ENCODE data around the gene GLT1D1. TPM values are rescaled to one million over a fixed set of nuclear protein-coding genes. Genes with fewer than 3 reads are reported as not detected.

Gene GLT1D1
- total and polyA plus RNA-seq, 2 of the 8 experiments (the other 6 are each of a cell fraction or from before 2014, with no cell fraction given): 1.5 to 3.6 TPM

DNA sequence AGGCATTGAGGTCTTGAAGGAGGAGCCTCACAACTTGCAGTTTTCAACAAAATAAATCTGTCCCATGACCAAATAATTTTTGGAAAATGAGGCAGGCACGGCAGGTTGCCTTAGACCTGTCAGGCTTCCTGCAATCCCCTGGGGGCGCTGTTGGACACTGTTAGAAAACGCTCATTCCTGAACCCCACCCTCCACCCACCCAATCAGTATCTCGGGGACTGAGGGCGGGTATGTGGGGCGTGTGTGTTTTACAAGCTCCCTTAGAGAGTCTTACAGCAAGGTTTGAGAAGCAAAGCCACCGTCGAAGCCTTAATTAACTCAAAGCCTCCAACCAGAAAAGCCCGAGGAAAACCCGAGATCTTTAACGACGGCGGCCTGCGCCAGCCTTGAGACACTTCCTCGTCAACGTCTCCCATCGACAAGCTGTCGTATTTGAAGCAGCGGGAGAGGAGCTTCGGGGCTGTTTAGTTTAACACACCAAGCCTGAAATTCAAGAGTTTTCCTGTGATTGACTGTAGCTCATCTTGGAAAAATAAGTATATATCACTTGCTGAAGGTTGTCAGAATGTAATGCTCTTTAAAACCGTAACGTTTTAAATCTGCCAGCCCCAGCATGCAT lies 123.0 kb downstream of the GLT1D1 start:
- no peak overlapping the region for H2AFZ ChIP-seq (ENCODE audit: low read length)
- peak overlapping the region; percentile 31 to 59 for H3K4me2 ChIP-seq (ENCODE audit: insufficient read depth in 1 of 2, low read depth in 2 of 2, low read length in 2 of 2)
- WGBS, 2 experiments (ENCODE audit: extremely low coverage in 1 of 2, insufficient coverage in 1 of 2, insufficient read length in 1 of 2, insufficient replicate concordance in 2 of 2, low coverage in 1 of 2, low lambda C conversion rate in 2 of 2, missing lambda C conversion rate in 1 of 2): 30% methylated on average over 22 of the region's 22 CpGs; no CpG with 5 or more reads in 1 of the 2 experiments
- no peak overlapping the region for H2BK20ac ChIP-seq (ENCODE audit: low read length)
- H3K23ac ChIP-seq (ENCODE audit: insufficient read length): no peak overlapping the region
- no peaks in the 10 kb centered on the region for H4K20me1 ChIP-seq (replicated peaks in 1 of 2; ENCODE audit: control insufficient read depth in 1 of 2, insufficient read depth in 2 of 2, low read length in 2 of 2)
- H3K4me1 ChIP-seq (replicated peaks in 1 of 4; ENCODE audit: control insufficient read depth in 3 of 4, insufficient read depth in 4 of 4, low read length in 3 of 4): peaks cover 3 to 26% (median 11%) of the 10 kb centered on the region in 4 experiments; a peak in 6 of 7 replicates
- H2BK12ac ChIP-seq (ENCODE audit: low read depth, low read length): 0 out of 2 replicates have a peak overlapping the region, but pooled peaks have one; percentile 44
- no peak overlapping the region for H2BK5ac ChIP-seq (ENCODE audit: low read depth, low read length)
- no peaks in the 10 kb centered on the region for H3K36me3 ChIP-seq (ENCODE audit: control insufficient read depth in 2 of 4, insufficient read depth in 4 of 4, low read length in 3 of 4)
- no peak overlapping the region for H4K5ac ChIP-seq (ENCODE audit: insufficient read length, low read depth, low read length)
- no peak overlapping the region for H4K8ac ChIP-seq (ENCODE audit: extremely low read depth, insufficient read depth, low read length)
- H2BK120ac ChIP-seq (replicated peaks; ENCODE audit: low read depth, low read length): no peak overlapping the region
- peak overlapping the region; percentile 13; the same call in 1 of the 2 replicates for H3K18ac ChIP-seq (ENCODE audit: extremely low read depth, low read length)
- no peak overlapping the region for H3K27ac ChIP-seq (ENCODE audit: low read depth, low read length)
- no peak overlapping the region for H4K91ac ChIP-seq (replicated peaks; ENCODE audit: insufficient read length, low read length)
- H3K79me1 ChIP-seq (ENCODE audit: low read depth, low read length): no peaks in the 10 kb centered on the region; the same call in 1 of the 2 replicates
- H2AK5ac ChIP-seq (ENCODE audit: low read depth, low read length): no peak overlapping the region
- H3K9ac ChIP-seq (replicated peaks in 1 of 4; ENCODE audit: extremely low read depth in 1 of 4, low read depth in 3 of 4, low read length in 3 of 4): no peak overlapping the region
- peaks cover 0 to 6% (median 3%) of the 10 kb centered on the region in 4 experiments; a peak in 4 of 7 replicates for H3K27me3 ChIP-seq (replicated peaks in 1 of 4; ENCODE audit: control insufficient read depth in 3 of 4, extremely low read depth in 1 of 4, insufficient read depth in 3 of 4, low read length in 3 of 4)
- peak; percentile 53 to 82 for DNase-seq (ENCODE audit: low read depth in 1 of 2, low spot score in 2 of 2)
- no peak overlapping the region for H3K14ac ChIP-seq (ENCODE audit: insufficient read length)
- CTCF ChIA-PET (ENCODE audit: partially characterized antibody): interaction anchor here (0.6 to 3.7 kb wide), 45 partner anchors 8 to 1054 kb away, joined by 3 to 26 read pairs (median 4); no protein-coding TSS in a partner anchor
- no peak overlapping the region for H3K56ac ChIP-seq (replicated peaks; ENCODE audit: insufficient read length, low read depth, low read length)
- peak; percentile 75 for FAIRE-seq
- no peaks in the 10 kb centered on the region; the same call in 1 of the 2 replicates for H3K23me2 ChIP-seq (ENCODE audit: low read depth, low read length)
- no peaks in the 10 kb centered on the region for H3K9me3 ChIP-seq (ENCODE audit: insufficient read depth in 2 of 2, low read depth in 1 of 2, low read length in 1 of 2)
- peak overlapping the region; percentile 29; the same call in 1 of the 2 replicates for H2BK15ac ChIP-seq (ENCODE audit: low read length)
- POLR2A ChIA-PET (ENCODE audit: partially characterized antibody): interaction anchor here (0.8 kb wide), 1 partner anchor 56 kb away, joined by 3 read pairs; no protein-coding TSS in a partner anchor
- no peaks in the 10 kb centered on the region for H3K79me2 ChIP-seq (ENCODE audit: control insufficient read depth in 1 of 2, insufficient read depth in 2 of 2, low read length in 2 of 2)
- H3K4me3 ChIP-seq (ENCODE audit: extremely low read depth in 1 of 4, insufficient read depth in 2 of 4, low read depth in 3 of 4, low read length in 4 of 4): peak overlapping the region; percentile 10 to 57 (median 24); a peak in 4 of 8 replicates
- H3K4ac ChIP-seq (replicated peaks; ENCODE audit: insufficient read length, low read depth, low read length): no peak overlapping the region
- TF ChIP-seq PHF8 (conservative IDR thresholded peaks at IDR 0.05; ENCODE audit: low read depth, low read length): no peak
- TF ChIP-seq POU5F1 (IDR thresholded peaks at IDR 0.05; ENCODE audit: low read depth, low read length): no peak
- TF ChIP-seq TAF7 (optimal IDR thresholded peaks at IDR 0.05; ENCODE audit: borderline replicate concordance, low read depth, low read length): no peak
- TF ChIP-seq RFX5 (IDR thresholded peaks at IDR 0.05; ENCODE audit: borderline replicate concordance, low read depth, low read length): no peak
- TF ChIP-seq JUND (IDR thresholded peaks at IDR 0.05; ENCODE audit: low read length): no peak
- no peak for TF ChIP-seq TAF1 (IDR thresholded peaks at IDR 0.05; ENCODE audit: low read depth, low read length)
- TF ChIP-seq POLR2A (IDR thresholded peaks at IDR 0.05; ENCODE audit: control extremely low read depth in 1 of 2, low read depth in 2 of 2, low read length in 2 of 2): no peak
- no peak for TF ChIP-seq FOSL1 (IDR thresholded peaks at IDR 0.05; ENCODE audit: insufficient read depth, low read depth, low read length)
- TF ChIP-seq, protein P1, sequence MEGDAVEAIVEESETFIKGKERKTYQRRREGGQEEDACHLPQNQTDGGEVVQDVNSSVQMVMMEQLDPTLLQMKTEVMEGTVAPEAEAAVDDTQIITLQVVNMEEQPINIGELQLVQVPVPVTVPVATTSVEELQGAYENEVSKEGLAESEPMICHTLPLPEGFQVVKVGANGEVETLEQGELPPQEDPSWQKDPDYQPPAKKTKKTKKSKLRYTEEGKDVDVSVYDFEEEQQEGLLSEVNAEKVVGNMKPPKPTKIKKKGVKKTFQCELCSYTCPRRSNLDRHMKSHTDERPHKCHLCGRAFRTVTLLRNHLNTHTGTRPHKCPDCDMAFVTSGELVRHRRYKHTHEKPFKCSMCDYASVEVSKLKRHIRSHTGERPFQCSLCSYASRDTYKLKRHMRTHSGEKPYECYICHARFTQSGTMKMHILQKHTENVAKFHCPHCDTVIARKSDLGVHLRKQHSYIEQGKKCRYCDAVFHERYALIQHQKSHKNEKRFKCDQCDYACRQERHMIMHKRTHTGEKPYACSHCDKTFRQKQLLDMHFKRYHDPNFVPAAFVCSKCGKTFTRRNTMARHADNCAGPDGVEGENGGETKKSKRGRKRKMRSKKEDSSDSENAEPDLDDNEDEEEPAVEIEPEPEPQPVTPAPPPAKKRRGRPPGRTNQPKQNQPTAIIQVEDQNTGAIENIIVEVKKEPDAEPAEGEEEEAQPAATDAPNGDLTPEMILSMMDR (IDR thresholded peaks at IDR 0.05; ENCODE audit: control extremely low read depth in 1 of 3, insufficient read depth in 1 of 3, low read depth in 1 of 3, low read length in 3 of 3): peak; percentile 72 to 76 (median 76)
- TF ChIP-seq JUN (IDR thresholded peaks at IDR 0.05; ENCODE audit: low read depth, low read length): no peak

All from H1 (cell line).